ENCODE results near the gene RBM33.

The RBM33 gene

GRCh38 chr7:155644971-155645509 is 579 bp downstream of the RBM33 start:
- no peaks in the 10 kb centered on the region for H3K27me3 Mint-ChIP-seq
- H3K4me3 Mint-ChIP-seq, result peak overlapping the region; percentile 96
- H3K27ac Mint-ChIP-seq, result peak overlapping the region; percentile 92
- H3K9me3 Mint-ChIP-seq, result peaks cover 11% of the 10 kb centered on the region
- peaks cover 50% of the 10 kb centered on the region for H3K4me1 Mint-ChIP-seq
- peaks cover 58% of the 10 kb centered on the region for H3K36me3 Mint-ChIP-seq
- ATAC-seq, result peak; percentile 68

GRCh38 chr7:155645662-155646061 is 1.2 kb downstream of the RBM33 start:
- Mint-ChIP-seq H3K36me3 (peaks cover 58% of the 10 kb centered on the region), H3K4me3 (peak overlapping the region; percentile 96)

GRCh38 chr7:155646669-155647068 is 2.2 kb downstream of the RBM33 start:
- H3K9me3 Mint-ChIP-seq, result peaks cover 7% of the 10 kb centered on the region
- H3K27ac Mint-ChIP-seq, result no peak overlapping the region

More at GRCh38 chr7:155645662-155646061, 1.2 kb downstream of the RBM33 start:
- H3K9me3 Mint-ChIP-seq, result peaks cover 8% of the 10 kb centered on the region
- H3K27ac Mint-ChIP-seq, result peak overlapping the region; percentile 92
- H3K27me3 Mint-ChIP-seq, result no peaks in the 10 kb centered on the region
- peaks cover 50% of the 10 kb centered on the region for H3K4me1 Mint-ChIP-seq
- no peak for ATAC-seq

GRCh38 chr7:155647302-155647701 is 2.8 kb downstream of the RBM33 start:
- H3K4me1 Mint-ChIP-seq, result peaks cover 64% of the 10 kb centered on the region
- H3K9me3 Mint-ChIP-seq, result peaks cover 7% of the 10 kb centered on the region
- no peaks in the 10 kb centered on the region for H3K27me3 Mint-ChIP-seq
- no peak for ATAC-seq
- H3K4me3 Mint-ChIP-seq, result no peak overlapping the region
- H3K27ac Mint-ChIP-seq, result no peak overlapping the region
- peaks cover 49% of the 10 kb centered on the region for H3K36me3 Mint-ChIP-seq

More at GRCh38 chr7:155646669-155647068, 2.2 kb downstream of the RBM33 start:
- H3K27me3 Mint-ChIP-seq, result no peaks in the 10 kb centered on the region
- peaks cover 55% of the 10 kb centered on the region for H3K36me3 Mint-ChIP-seq
- ATAC-seq, result no peak
- peaks cover 58% of the 10 kb centered on the region for H3K4me1 Mint-ChIP-seq
- peak overlapping the region; percentile 96 for H3K4me3 Mint-ChIP-seq

GRCh38 chr7:155647734-155648133 is 3.3 kb downstream of the RBM33 start:
- H3K4me1 Mint-ChIP-seq, result peaks cover 68% of the 10 kb centered on the region
- no peak overlapping the region for H3K4me3 Mint-ChIP-seq
- peaks cover 48% of the 10 kb centered on the region for H3K36me3 Mint-ChIP-seq
- peaks cover 7% of the 10 kb centered on the region for H3K9me3 Mint-ChIP-seq
- no peak for ATAC-seq
- H3K27ac Mint-ChIP-seq, result no peak overlapping the region
- no peaks in the 10 kb centered on the region for H3K27me3 Mint-ChIP-seq

- no peak for ATAC-seq
- peaks cover 7% of the 10 kb centered on the region for H3K9me3 Mint-ChIP-seq
- no peak overlapping the region for H3K4me3 Mint-ChIP-seq
- H3K27me3 Mint-ChIP-seq, result no peaks in the 10 kb centered on the region
- peaks cover 44% of the 10 kb centered on the region for H3K36me3 Mint-ChIP-seq
- no peak overlapping the region for H3K27ac Mint-ChIP-seq
- H3K4me1 Mint-ChIP-seq, result peaks cover 71% of the 10 kb centered on the region
Observed at GRCh38 chr7:155648752-155649339, 4.4 kb downstream of the RBM33 start.

- Mint-ChIP-seq H3K4me1 (peaks cover 77% of the 10 kb centered on the region), H3K36me3 (peaks cover 48% of the 10 kb centered on the region), H3K27me3 (no peaks in the 10 kb centered on the region), H3K4me3 (no peak overlapping the region), H3K9me3 (peaks cover 7% of the 10 kb centered on the region), H3K27ac (no peak overlapping the region)
- ATAC-seq, result no peak
Observed at GRCh38 chr7:155649588-155649987, 5.1 kb downstream of the RBM33 start.

- peaks cover 7% of the 10 kb centered on the region for H3K9me3 Mint-ChIP-seq
- H3K27me3 Mint-ChIP-seq, result no peaks in the 10 kb centered on the region
- no peak for ATAC-seq
- peaks cover 42% of the 10 kb centered on the region for H3K36me3 Mint-ChIP-seq
- H3K27ac Mint-ChIP-seq, result no peak overlapping the region
- H3K4me1 Mint-ChIP-seq, result peaks cover 78% of the 10 kb centered on the region
- no peak overlapping the region for H3K4me3 Mint-ChIP-seq
Observed at GRCh38 chr7:155652156-155653114, 8.0 kb downstream of the RBM33 start.

- Mint-ChIP-seq H3K27me3 (no peaks in the 10 kb centered on the region), H3K9me3 (peaks cover 3% of the 10 kb centered on the region), H3K4me3 (no peak overlapping the region), H3K36me3 (peaks cover 33% of the 10 kb centered on the region), H3K27ac (no peak overlapping the region), H3K4me1 (peaks cover 78% of the 10 kb centered on the region)
- ATAC-seq, result no peak
Observed at GRCh38 chr7:155653803-155654202, 9.3 kb downstream of the RBM33 start.

- peaks cover 80% of the 10 kb centered on the region for H3K4me1 Mint-ChIP-seq
- peaks cover 29% of the 10 kb centered on the region for H3K36me3 Mint-ChIP-seq
- H3K4me3 Mint-ChIP-seq, result no peak overlapping the region
- H3K27ac Mint-ChIP-seq, result no peak overlapping the region
- H3K27me3 Mint-ChIP-seq, result no peaks in the 10 kb centered on the region
- peaks cover 3% of the 10 kb centered on the region for H3K9me3 Mint-ChIP-seq
- ATAC-seq, result no peak
Observed at GRCh38 chr7:155656891-155657290, 12.4 kb downstream of the RBM33 start.

GRCh38 chr7:155660059-155660757 is 15.7 kb downstream of the RBM33 start:
- ATAC-seq, result peak; percentile 66
- Mint-ChIP-seq H3K4me3 (no peak overlapping the region), H3K36me3 (peaks cover 29% of the 10 kb centered on the region), H3K27ac (peak overlapping the region; percentile 37), H3K9me3 (peaks cover 3% of the 10 kb centered on the region), H3K4me1 (peaks cover 76% of the 10 kb centered on the region), H3K27me3 (no peaks in the 10 kb centered on the region)

GRCh38 chr7:155660758-155661093 is 16.3 kb downstream of the RBM33 start:
- ATAC-seq, result no peak
- H3K4me1 Mint-ChIP-seq, result peaks cover 78% of the 10 kb centered on the region

GRCh38 chr7:155662343-155663043 is 18.0 kb downstream of the RBM33 start:
- H3K27me3 Mint-ChIP-seq, result no peaks in the 10 kb centered on the region
- peaks cover 40% of the 10 kb centered on the region for H3K36me3 Mint-ChIP-seq
- no peak overlapping the region for H3K27ac Mint-ChIP-seq
- ATAC-seq, result no peak
- peaks cover 73% of the 10 kb centered on the region for H3K4me1 Mint-ChIP-seq
- no peak overlapping the region for H3K4me3 Mint-ChIP-seq
- H3K9me3 Mint-ChIP-seq, result peaks cover 3% of the 10 kb centered on the region

More at GRCh38 chr7:155660758-155661093, 16.3 kb downstream of the RBM33 start:
- Mint-ChIP-seq H3K36me3 (peaks cover 34% of the 10 kb centered on the region), H3K27ac (peak overlapping the region; percentile 37), H3K27me3 (no peaks in the 10 kb centered on the region), H3K9me3 (peaks cover 3% of the 10 kb centered on the region), H3K4me3 (no peak overlapping the region)

- Mint-ChIP-seq H3K9me3 (peaks cover 3% of the 10 kb centered on the region), H3K27me3 (no peaks in the 10 kb centered on the region), H3K4me3 (no peak overlapping the region), H3K4me1 (peaks cover 70% of the 10 kb centered on the region), H3K27ac (no peak overlapping the region), H3K36me3 (peaks cover 40% of the 10 kb centered on the region)
- ATAC-seq, result no peak
Observed at GRCh38 chr7:155663937-155664336, 19.5 kb downstream of the RBM33 start.
